Posterior vena cava (tissue), 2 donors: ENCODE measurements around the gene FAM43A. TPM values are rescaled to one million over a fixed set of nuclear protein-coding genes. Genes with fewer than 3 reads are reported as not detected.

Source experiments
- DNase-seq: peaks from one replicate; pipeline ENCODE4 v3.0.0-alpha.2; 2020; ENCODE audit warnings: low spot score
- intact Hi-C, 2 donors: fragments of 100-400 bp; cut with DNase I; formaldehyde crosslinking; loops; one replicate each; pipeline versions ENCODE4 v1.14.1 to v1.14.2; 2022 to 2023
- long read RNA-seq, 2 donors: library from polyadenylated mRNA; unstranded; transcript quantifications; one replicate each; pipeline ENCODE4 v2.0.0, GENCODE V29; 2020 to 2021
- total RNA-seq, 2 donors: library from RNA; stranded (reverse); fragmentation: NEBNext Ultra II Directional; extraction: Animal tissue kit (Norgen Biotek cat#: 25700); gene quantifications; one replicate each; pipeline ENCODE4 v1.2.1, GENCODE V29; 2021
- donor health status: DM: yes; HTN: yes; CAD: no.
- donor health status: DM: yes; HTN: yes; CAD: no.

Gene FAM43A, protein sequence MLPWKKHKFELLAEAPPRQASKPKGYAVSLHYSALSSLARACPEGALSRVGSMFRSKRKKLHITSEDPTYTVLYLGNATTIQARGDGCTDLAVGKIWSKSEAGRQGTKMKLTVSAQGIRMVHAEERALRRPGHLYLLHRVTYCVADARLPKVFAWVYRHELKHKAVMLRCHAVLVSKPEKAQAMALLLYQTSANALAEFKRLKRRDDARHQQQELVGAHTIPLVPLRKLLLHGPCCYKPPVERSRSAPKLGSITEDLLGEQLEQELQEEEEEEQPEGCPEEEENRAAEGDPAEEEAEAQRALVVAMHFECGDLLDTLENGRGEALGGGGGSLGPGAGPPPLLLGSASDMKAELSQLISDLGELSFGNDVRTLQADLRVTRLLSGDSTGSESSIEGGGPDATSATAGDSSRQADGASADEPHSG
- 10 to 100 TPM; 11.4 to 12.4 TPM for total RNA-seq
- long read RNA-seq, donor 1, transcript FAM43A-201 (1 exons, 2,494 nt), result major isoform, 8 of 8 reads
- long read RNA-seq, donor 1, partial matches to known transcripts, result 0 of 8 reads
- long read RNA-seq, donor 1, other reads (novel, unspliced or antisense), result 0 of 8 reads
- long read RNA-seq, donor 2, transcript FAM43A-201 (1 exons, 2,494 nt), result major isoform, 17 of 17 reads
- long read RNA-seq, donor 2, partial matches to known transcripts, result 0 of 17 reads
- long read RNA-seq, donor 2, other reads (novel, unspliced or antisense), result 0 of 17 reads

DNA sequence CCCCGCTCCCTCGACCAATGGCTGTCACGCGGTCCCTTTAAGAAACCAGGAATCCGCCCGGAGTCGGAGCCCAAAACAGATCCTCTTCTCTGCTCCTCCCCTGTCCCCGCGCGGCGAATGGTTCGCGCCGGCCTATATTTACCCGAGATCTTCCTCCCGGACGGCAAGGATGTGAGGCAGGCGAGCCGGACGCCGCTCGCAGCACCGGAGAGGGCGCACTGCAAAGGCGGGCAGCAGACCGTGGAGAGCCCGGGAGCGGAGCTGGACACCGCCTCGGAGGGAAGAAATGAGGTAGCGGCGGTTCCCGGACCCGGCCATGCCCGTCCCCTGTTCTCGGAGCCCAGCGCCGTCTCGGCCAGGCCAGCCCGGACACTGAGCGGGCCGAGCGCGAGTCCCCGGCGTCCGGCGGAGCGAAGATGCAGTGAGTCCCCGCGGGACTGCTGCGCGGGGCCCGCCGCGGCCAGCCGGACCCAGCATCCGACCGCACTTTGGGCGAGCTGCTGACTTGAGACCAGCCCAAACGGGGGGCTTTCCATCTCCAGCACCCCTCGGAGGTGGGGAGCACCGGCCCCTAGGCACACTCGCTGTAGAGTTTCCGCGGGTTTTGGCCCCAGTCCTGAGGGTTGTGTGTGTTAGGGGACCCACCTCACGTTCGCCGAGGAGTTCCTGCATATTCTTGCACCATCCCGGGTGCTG is at the start of gene FAM43A:
Gene FAM43A, plus strand, starts transcription at position 166 of the 696 bp plus-strand sequence. CDS start 944 bp downstream, outside the sequence.
- intact Hi-C loops, result loop anchor here in 1 of 2 donors (10.0 kb wide), 2 partner anchors 189 to 839 kb away; no protein-coding TSS in a partner anchor
- DNase-seq, result peak; percentile 98

DNA sequence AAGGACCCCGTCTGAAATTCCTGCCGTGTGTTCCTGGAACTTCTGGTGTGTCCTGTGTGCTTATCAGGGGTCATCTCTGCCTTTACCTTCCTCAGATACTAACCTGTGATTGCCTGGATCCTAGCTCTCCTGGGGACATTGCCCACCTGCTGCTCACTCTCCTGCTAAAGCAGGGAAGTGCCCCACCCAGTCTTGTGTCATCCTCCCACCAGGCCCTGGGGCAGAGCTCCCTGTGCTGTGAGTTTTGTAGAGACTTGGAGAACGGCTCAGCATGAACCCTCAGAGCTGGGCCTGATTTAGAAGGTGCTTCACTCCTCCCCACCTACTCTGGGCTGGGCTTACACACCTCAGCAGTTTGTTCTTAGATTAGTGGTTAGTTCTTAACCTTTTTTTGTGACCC is 48.6 kb upstream of the FAM43A start:
- intact Hi-C loops, result no loop called here
- DNase-seq, result peak; percentile 61

DNA sequence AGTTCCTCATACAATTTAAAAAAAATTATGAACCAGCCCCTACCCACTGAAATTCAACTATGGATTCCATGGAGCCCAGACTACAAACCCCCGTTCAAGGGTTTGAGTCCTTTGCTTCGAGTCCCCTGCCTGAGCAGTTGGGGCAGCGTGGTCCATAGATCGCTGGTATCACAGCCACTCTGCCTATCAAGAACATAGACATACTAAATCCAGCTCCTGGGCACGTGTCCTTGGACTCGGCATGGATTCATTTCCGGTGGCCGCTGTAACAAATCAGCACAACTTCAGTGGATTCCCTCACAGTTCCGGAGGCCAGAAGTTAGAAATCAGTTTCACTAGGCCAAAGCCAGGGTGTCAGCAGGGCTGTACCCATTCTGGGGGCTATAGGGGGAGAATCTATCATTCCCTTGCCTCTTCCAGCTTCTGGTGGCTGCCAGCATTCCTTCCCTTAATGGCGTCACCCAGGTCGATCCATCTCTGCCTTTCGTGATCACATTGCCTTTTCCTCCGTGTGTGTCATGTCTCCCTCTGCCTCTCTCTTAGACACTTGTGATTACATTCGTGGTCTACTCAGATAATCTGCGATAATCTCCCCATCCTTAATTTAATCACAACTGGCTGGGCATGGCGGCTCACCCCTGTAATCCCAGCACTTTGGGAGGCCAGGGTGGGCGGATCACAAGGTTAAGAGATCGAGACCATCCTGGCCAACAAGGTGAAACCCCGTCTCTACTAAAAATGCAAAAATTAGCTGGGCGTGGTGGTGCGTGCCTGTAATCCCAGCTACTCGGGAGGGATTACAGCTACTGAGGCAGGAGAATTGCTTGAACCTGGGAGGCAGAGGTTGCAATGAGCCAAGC is 47.9 kb upstream of the FAM43A start:
- intact Hi-C loops, result no loop called here
- peak; percentile 68 for DNase-seq

DNA sequence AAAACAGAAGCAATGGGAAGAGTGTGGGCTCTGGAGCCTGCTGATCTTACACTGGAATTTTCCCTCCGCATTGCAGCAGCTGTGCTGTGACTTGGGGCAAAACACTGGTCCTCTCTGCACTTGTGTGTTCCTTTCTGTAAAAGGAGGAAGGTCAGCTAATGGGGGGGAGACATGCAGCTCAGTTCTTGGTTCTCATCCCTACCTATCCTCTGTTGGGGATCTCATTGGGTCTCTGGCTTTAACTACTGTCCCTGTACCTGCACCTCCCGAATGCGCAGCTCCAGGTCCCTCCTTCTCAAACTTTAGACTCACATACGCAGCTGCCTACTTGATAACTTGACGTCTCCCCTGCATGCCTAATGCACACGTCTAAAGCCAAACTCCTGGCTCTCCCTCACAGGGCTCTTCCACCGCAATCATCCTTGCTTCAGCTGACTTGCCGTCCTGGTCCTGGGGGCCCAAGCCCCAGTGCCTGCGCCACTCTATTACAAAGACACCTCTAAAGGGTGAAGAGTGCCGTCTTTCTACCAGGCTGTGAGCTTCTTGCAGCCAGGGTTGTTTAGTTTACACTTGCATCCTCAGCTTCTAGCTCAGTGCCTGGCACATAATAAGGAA is 46.6 kb upstream of the FAM43A start:
- DNase-seq, result peak; percentile 44
- intact Hi-C loops, result no loop called here

DNA sequence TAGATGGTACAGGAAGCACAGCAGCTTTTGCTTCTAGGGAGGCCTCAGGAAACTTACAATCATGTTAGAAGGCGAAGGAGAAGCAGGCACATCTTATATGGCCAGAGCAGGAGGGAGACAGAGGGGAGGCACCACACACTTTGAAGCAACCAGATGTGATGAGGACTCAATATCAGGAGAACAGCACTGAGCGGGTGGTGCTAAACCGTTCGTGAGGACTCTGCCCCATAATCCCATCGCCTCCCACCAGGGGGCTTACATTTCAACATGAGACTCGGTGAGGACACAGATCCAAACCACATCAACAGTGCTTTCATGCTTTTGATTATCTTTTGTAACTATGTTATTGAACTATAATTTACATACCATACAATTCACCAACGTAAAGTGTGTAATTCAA is 44.9 kb upstream of the FAM43A start:
- peak; percentile 47 for DNase-seq
- intact Hi-C loops, result loop anchor here in 1 of 2 donors (10.0 kb wide), 1 partner anchor 726 kb away; no protein-coding TSS in a partner anchor

DNA sequence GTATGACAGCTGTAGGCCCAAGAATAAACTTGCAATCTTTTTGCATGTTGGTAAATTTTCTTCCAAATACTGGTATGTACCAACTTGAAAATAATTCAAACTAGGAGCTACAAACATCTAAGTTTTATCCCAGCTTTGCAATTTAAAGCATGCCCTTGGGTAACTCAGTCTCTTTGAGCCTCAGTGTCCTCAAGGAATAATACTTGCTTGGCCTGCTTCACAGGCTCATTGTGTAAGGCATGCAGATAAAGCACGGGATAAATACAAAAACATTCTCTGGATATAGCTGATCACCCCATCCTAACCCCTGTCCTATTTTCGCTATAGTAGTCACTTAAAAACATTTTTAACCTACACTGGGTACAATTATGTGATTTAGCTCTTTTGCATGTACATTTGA is 42.9 kb upstream of the FAM43A start:
- no peak for DNase-seq
- intact Hi-C loops, result loop anchor here in 1 of 2 donors (10.0 kb wide), 1 partner anchor 728 kb away; no protein-coding TSS in a partner anchor

DNA sequence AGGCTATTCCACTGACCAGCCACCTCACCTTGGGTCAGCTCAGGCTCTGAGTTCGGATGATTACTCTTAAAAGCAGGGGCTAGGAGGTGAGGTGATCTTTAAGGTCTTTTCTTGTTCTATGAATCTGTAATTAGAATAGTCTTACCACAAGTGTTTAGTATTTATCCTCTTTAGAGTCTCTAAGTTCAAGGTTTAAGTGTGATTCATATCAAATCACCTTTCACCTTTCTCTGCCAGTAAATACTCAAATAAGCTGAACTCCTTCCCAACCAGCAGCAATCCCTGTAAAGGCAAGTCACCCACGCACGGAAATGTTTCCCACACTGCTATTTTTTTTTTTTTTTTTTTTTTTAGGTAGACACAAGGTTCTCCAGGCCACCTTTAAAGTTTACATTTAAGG is 37.9 kb upstream of the FAM43A start:
- intact Hi-C loops, result loop anchor here in 1 of 2 donors (10.0 kb wide), 1 partner anchor 733 kb away; no protein-coding TSS in a partner anchor
- DNase-seq, result no peak

DNA sequence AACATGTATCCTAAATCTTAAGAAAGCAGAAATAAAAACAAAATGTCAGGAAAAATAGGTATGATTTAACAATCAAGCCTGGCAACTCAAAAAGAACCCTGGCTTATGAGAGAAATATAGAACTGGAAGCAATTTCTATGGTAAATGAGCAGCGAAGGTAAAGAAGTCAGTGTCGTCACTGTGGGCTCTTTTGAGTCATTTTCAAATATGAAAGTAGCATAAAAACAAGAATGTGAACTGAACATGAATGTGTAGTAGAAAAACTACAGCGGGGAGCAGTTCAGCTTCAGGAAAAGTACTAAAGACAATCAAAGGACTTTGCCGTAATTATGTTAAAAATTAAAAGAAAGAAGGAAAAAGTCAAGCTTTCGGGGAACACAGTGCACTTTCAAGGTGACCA is 31.2 kb upstream of the FAM43A start:
- no peak for DNase-seq
- intact Hi-C loops, result no loop called here

DNA sequence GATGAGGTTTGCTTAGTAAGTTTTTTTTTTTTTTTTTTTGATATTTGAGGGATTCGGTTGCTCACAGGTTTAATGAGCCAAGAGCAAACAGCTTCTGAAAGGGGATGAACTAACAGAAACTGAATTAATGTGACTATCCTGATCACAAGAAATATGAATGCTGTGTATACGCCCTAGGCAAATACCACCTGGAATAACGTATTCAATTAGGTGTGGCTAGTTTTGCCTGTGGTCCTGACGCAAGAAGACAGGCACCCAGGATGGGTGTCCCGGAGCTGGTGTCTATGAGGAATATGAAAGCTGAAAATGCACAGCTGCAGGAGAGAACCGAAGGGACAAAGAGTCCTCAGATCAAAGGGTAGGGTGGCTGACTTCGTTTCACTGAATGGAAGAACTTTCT is 28.2 kb upstream of the FAM43A start:
- intact Hi-C loops, result no loop called here

DNA sequence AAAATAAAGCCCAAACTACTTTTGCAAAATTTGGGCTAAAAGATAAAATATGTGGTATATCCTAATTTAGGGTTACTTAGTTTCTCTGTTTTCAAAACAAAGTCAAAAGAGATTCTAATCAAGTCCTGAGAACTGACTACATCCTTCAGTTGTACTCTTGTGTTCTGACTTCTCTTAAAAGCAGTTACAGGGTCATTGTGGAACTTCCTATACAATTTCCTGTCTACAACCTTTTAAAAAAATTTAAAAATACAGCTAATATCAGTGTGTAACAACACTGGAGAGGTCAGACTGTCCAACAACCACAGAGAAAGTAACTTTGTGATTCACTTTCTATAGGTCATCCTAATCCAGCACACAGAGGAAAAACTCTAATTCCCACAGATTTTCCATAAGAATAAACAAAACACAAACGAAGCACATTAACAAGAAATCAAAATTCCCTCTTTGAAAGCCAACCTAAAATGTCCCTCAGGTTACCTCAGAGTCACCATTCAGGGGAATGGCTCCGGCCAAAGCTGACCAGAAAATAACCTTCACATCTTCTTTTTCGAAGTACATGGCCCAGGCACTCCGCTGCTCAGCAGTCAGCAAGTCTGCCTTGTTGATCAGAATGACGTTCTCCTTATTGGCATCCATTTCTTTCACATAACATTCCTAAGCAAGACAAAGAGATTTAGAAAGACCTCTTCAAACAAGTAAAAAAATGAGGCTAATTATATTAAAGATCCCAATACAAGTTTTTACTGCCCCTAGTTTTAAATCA is 27.0 kb upstream of the FAM43A start:
- no peak for DNase-seq
- intact Hi-C loops, result no loop called here

More for the DNA sequence above, 28.2 kb upstream of the FAM43A start:
- no peak for DNase-seq

DNA sequence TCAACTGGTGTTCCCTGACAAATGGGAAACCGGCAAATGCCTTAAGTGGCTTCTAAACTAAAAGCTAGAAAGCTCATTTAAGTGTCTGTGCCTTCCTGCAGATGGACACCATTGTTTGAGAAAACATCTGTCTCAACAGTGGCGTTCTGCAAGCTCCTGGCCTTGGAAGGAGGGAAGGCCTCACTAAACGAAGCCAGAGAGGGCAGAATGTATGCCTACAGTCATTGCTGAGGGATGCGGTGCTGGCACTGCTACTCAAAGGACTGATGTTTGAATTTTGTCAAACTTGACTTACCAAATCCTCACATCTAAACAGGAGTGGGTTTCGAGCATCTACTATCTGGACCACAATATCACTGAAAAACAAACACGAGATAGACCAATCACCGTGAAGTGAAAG is 25.9 kb upstream of the FAM43A start:
- no peak for DNase-seq
- intact Hi-C loops, result no loop called here

DNA sequence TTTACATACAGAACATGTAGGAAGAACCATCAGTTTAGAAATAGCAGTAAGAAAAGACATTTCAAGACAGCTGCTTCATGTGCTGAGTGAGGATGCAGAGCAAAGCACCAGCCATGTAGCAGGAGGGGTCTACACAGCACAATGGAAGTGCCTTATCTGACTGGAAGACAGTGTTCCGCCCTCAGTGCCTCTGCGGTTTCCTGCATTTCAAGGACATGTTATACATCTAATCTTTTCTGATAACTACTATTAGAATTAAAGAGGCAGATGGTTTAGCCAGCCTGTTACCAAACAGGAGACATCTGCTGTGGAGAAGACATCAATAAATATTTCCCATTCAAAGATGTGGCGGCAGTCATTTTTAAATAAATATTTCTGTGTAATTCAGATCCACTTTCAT is 24.3 kb upstream of the FAM43A start:
- DNase-seq, result no peak
- intact Hi-C loops, result no loop called here

DNA sequence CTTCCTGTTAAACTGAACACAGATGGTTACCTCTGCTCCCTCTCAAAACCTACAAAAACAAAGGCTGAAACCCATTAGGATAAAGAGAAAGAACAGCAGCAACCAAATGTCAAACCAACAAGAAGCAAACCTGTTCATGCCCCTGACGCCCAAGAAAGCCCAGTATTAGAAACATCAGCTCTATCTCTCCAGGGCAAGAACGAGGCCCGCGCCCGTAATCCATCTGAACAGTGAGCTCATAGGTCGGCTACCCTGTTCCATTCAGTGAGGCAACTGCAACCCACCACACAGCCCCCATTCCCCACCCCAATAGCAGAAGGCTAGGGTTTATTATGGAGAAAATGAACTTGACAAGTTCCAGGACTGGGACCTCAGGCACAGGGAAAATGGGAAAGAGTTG is 23.7 kb upstream of the FAM43A start:
- intact Hi-C loops, result no loop called here
- DNase-seq, result no peak

DNA sequence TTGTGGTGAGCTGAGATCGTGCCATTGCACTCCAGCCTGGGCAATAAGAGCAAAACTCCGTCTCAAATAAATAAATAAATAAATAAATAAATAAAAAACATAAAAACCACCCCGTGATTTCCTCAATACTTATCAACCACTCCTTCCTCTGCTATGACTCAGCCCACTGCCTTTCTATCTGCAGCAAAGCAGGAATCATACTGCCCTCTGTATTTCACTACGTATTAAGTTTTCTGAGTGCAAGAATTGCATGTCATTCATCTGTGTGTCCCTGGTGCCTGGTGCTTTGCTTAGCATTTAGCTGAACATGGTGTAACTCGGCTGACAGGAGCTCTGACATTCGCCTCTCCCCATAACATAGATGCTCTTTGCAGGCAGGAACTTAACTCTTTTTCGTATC is 20.8 kb upstream of the FAM43A start:
- DNase-seq, result no peak
- intact Hi-C loops, result no loop called here

DNA sequence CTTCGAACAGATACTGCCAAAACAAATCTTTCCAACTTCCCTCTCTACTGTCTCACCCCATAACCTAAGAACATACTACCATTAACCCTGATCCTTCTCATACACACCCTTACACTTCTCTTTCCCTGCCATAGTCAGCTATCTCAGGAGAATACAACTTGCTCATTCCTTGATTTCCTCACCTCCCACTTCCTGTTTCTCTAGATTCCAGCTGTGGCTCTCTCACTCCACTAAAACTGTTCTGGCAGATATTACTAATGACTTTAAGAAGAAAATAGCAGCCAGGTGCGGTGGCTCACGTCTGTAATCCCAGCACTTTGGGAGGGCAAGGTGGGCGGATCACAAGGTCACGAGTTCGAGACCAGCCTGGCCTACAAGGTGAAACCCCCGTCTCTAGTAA is 18.3 kb upstream of the FAM43A start:
- no peak for DNase-seq
- intact Hi-C loops, result no loop called here

DNA sequence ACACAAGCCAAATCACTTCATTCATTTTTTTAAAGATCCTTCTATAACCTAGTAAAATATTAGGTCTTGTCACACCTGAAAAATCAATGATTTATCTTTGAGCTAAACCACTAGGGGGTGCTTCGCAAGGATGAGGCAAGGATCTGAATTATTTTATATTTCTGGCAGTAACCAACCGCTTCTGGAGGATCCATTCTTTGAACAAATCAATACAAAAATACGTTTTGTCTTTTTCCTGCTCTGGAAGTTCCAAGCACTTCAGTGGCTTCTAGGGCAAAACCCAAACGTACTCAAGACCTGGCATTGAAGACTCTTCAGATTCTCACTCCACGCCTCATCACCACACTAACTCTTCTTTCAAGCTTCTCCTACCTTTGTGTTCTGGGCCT is 14.2 kb upstream of the FAM43A start:
- intact Hi-C loops, result loop anchor here in 1 of 2 donors (10.0 kb wide), 1 partner anchor 853 kb away; no protein-coding TSS in a partner anchor
- no peak for DNase-seq

DNA sequence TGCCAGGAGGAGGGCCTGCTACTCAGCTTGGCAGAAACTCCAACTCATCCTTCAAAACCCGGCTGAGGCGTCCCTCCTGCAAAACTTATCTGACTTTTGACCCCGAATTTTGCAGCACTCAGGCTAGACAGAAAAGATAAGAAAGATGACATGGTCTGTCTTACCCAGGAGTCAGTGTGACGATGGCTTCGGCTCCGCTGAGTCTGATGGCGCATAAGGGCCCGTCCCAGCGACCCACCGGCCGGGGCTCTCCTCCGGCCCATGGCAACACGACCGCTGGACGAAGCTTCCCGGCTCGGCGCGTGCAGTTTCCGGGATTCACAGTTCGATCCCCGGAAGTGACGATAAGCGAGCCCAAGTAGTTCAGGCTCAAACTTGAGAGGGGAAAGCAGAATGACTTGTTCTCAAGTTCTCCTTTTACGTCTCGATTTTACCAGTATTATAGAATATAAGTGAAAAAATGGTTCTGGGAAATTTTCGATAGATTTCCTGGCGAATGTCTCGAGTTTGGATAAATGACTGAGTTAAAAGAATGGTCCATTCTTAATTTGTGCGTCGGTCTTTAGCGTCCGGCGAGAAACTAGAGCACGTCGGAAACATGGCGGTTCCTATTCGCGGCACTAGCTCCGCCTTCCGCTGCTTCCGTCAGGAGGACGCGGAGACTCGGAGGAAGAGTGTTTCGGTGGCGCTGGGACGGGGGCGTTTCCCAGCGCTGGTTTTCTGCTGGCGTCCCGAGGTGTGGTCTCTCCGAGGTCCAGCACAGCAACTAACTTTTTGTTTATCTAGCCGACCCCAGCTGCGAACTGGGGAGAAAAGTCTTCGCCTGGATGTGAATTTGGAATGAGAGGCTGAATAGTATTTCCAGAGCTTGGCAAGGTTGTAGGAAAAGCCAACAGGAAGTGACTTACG is 13.5 kb upstream of the FAM43A start, which contains the start of gene LSG1:
Gene LSG1, minus strand, starts transcription at position 292 of the 909 bp plus-strand sequence. Its CDS starts 29 bp downstream, at position 263.
- peak; percentile 98 for DNase-seq
- intact Hi-C loops, result loop anchor here in 1 of 2 donors (10.0 kb wide), 1 partner anchor 853 kb away; no protein-coding TSS in a partner anchor
